Activated CD4-positive, alpha-beta memory T cell treated with anti-CD3 and anti-CD28 coated beads, Interleukin-2, amount 10 ng/mL, durations not matched to agents 7 days and 5 days (primary cell): ENCODE measurements around the gene MEP1A. TPM values are rescaled to one million over a fixed set of nuclear protein-coding genes. Genes with fewer than 3 reads are reported as not detected.

Experiments
- CTCF ChIA-PET: fragments of 350-600 bp; sonication (Branson Sonifier 250); formaldehyde crosslinking; loops from one replicate; lab custom pipeline; 2021; ENCODE audit warnings: antibody characterized with exemption, inconsistent platforms; lab: Charles Lee
- POLR2A ChIA-PET: fragments of 350-600 bp; sonication (Branson Sonifier 250); formaldehyde crosslinking; loops from one replicate; lab custom pipeline; 2021; ENCODE audit warnings: antibody characterized with exemption; lab: Charles Lee
- DNase-seq: peaks from one replicate; pipeline ENCODE4 v3.0.0-alpha.2; 2020
- H3K27ac Mint-ChIP-seq: one replicate; pipeline ENCODE4 v1.8.0; 2021; ENCODE audit warnings: mild to moderate bottlenecking, mixed read lengths
- H3K27me3 Mint-ChIP-seq: one replicate; pipeline ENCODE4 v1.8.0; 2021; ENCODE audit warnings: mixed read lengths
- H3K36me3 Mint-ChIP-seq: one replicate; pipeline ENCODE4 v1.8.0; 2021; ENCODE audit warnings: low read depth, mixed read lengths
- H3K4me1 Mint-ChIP-seq: one replicate; pipeline ENCODE4 v1.8.0; 2021; ENCODE audit warnings: mixed read lengths
- H3K4me3 Mint-ChIP-seq: one replicate; pipeline ENCODE4 v1.8.0; 2021; ENCODE audit warnings: mild to moderate bottlenecking, mixed read lengths
- H3K9me3 Mint-ChIP-seq: one replicate; pipeline ENCODE4 v1.8.0; 2021; ENCODE audit warnings: mixed read lengths
- total RNA-seq, 2 experiments: library from RNA; stranded (reverse); gene quantifications; one replicate each; pipeline ENCODE4 v1.2.3, GENCODE V29; 2021

Gene MEP1A
- total RNA-seq, 2 experiments from 2014 or later: not detected

DNA sequence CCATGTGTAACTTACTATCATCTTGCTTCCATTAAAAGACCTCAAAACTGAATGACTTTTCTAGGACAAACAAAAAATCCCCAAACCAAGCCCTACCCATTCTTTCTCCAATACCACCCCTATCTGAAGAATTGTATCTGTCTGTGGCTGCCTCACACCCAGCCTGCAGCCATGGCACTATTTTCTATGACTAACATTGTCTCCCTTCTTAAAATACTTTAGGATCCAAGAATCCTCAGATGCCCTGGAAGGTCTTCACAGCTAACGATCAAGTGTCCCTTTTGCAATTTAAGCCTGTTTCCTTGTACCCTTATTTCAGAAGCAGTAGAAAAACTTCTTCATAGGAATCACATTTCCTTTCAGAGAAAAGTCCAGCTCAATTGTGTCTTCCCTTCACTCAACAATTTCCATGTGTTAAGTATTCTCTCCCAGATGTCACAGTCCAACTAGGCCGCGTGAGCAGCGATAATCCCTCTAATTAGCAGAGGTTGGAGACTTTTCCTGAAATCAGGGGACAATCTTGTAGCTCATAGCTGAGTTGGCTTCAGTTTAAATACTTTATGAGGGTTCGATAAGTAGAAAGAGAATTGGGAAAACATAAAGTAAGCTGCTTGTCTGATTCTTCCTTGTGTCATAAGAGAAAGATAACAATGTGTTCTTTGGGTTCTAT is 5.2 kb upstream of the MEP1A start:
- CTCF ChIA-PET: no interaction called here
- POLR2A ChIA-PET: no interaction called here
- no peak overlapping the region for H3K4me3 Mint-ChIP-seq

DNA sequence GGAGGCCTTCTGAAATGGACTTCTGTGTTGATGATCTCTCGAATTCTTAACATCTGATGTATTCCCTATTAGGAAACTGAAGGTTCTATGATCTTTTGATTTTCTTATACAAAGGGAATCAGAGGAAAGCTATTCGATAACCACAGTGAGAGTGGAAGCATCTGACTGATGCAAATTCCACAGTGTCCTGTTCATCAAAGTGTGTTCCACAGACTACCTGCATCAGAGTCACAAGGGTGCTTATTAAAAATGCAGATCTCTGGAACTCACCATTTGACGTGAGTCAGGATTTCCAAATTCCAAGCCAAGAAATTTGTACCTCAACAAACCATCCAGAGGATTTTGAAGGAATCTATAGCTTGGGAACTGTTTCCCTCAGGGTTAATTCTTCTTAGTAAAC is 4.4 kb upstream of the MEP1A start:
- Mint-ChIP-seq H3K9me3 (no peaks in the 10 kb centered on the region), H3K27me3 (no peaks in the 10 kb centered on the region), H3K4me3 (no peak overlapping the region), H3K36me3 (no peaks in the 10 kb centered on the region), H3K4me1 (no peaks in the 10 kb centered on the region), H3K27ac (no peak overlapping the region)
- ChIA-PET CTCF (no interaction called here), POLR2A (no interaction called here)
- no peak for DNase-seq

More for the DNA sequence above, 5.2 kb upstream of the MEP1A start:
- no peak overlapping the region for H3K27ac Mint-ChIP-seq
- no peaks in the 10 kb centered on the region for H3K36me3 Mint-ChIP-seq
- DNase-seq: no peak
- H3K9me3 Mint-ChIP-seq: no peaks in the 10 kb centered on the region
- H3K27me3 Mint-ChIP-seq: no peaks in the 10 kb centered on the region
- H3K4me1 Mint-ChIP-seq: no peaks in the 10 kb centered on the region

DNA sequence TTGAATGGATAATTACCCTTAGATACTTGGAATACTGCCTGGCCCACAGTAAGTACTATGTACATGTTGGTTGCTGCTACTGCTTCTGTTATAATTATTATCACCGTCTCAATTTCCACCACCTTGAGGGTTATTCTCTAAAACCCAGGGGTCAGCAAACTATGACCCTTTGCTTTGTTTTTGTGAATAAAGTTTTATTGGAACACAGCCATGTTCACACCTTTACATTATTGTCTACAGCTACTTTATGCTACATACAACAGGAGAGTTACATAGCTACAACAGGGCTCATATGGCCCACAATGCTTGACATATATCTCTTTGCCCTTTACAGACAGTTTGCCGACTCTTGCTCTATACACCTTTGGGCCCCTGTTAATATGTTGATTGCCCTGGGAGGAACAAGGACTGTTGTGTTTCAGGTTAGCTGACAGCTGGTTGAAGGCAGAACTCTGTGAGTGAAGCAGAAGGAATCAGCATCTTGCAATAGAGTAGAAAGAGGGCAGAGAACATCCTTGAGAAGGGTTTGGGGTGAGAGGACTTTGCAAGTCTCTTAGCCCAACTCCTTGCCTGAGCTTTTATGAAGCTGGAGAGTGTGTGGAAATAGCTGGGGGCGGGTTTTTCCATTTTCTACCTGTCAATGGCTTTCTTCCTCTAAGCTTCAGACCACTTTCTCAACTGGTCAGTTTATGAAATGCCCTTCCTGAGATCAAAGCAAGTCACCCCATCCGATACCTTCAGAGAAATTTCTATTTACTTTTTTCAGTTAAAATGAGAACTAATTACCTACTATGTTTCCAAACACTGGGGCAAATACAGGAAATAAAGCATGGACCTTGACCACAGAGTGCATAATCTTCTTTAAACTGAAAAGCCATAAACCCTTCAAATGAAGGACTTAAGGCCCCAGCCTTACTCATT is 3.5 kb upstream of the MEP1A start:
- CTCF ChIA-PET: no interaction called here
- H3K36me3 Mint-ChIP-seq: no peaks in the 10 kb centered on the region

DNA sequence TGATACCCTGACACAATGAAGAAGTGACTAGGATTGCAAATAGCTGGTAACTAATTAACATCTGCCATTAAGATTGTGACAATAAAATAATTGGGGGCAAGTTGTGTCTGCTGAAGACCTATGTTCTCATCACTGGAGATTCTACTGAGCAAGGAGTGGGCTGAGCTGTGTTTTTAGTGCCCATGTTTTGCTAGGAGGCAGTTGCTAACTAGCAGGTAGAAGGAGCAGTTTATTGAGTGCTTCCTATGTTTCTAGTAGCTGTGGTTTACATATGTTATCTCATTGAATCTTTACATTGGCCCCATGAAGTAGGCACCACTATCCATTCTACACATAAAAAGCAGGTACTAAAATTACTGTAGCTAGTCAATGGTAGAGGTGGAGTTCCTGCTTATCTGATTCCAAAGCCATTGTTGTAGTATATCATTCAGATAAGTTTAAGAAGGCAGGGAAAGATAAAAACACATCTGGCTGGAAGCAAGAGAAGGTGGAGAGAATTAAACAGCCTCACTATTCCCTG is 2.8 kb upstream of the MEP1A start:
- Mint-ChIP-seq H3K9me3 (no peaks in the 10 kb centered on the region), H3K36me3 (no peaks in the 10 kb centered on the region), H3K4me1 (no peaks in the 10 kb centered on the region), H3K4me3 (no peak overlapping the region), H3K27me3 (no peaks in the 10 kb centered on the region), H3K27ac (no peak overlapping the region)
- DNase-seq: no peak
- ChIA-PET CTCF (no interaction called here), POLR2A (no interaction called here)

More for the DNA sequence above, 3.5 kb upstream of the MEP1A start:
- H3K27ac Mint-ChIP-seq: no peak overlapping the region
- no peak for DNase-seq
- no peaks in the 10 kb centered on the region for H3K27me3 Mint-ChIP-seq
- no peaks in the 10 kb centered on the region for H3K4me1 Mint-ChIP-seq
- no peaks in the 10 kb centered on the region for H3K9me3 Mint-ChIP-seq
- H3K4me3 Mint-ChIP-seq: no peak overlapping the region
- POLR2A ChIA-PET: no interaction called here

DNA sequence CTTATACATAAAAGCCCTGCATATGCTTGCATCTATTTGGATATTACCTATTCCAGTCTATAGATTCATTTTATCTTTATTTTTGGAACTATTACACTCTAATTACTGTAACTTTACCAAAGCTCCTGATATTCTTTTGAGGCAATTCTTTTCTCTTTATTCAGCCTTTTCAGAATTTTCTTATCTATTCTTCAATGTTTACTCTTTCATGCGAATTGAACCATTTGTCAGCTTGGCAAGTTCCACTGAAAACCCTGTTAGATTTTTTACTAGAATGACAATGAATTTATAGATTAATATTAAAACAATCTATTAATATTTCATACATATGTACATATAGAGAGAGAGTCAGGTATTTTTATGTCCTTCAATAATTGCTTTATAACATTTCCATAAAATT is 554 bp upstream of the MEP1A start:
- H3K36me3 Mint-ChIP-seq: no peaks in the 10 kb centered on the region
- DNase-seq: no peak
- H3K4me1 Mint-ChIP-seq: no peaks in the 10 kb centered on the region
- H3K27me3 Mint-ChIP-seq: no peaks in the 10 kb centered on the region
- CTCF ChIA-PET: no interaction called here
- no peak overlapping the region for H3K27ac Mint-ChIP-seq
- no peaks in the 10 kb centered on the region for H3K9me3 Mint-ChIP-seq
- POLR2A ChIA-PET: no interaction called here
- H3K4me3 Mint-ChIP-seq: no peak overlapping the region

DNA sequence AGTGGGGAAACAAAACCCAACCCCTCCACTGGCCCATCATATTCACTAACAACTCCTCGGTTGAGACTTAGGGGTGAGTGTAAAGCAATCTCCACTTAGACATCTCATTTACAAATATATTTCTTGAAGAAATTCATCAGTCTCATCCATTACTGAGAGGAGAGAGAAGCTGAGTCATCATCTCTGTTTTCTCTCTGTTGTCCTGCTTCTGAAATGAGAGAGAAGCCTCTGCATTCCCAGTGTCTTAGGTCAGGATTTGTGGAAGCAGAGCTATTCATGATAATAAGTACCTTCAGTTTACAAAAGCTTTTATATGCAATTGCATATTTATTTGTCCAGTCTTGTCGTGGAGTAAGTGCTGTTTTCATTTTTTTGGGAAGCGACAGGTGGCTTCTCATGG is 879 bp downstream of the MEP1A start:
- Mint-ChIP-seq H3K4me3 (no peak overlapping the region), H3K9me3 (no peaks in the 10 kb centered on the region), H3K36me3 (no peaks in the 10 kb centered on the region), H3K27me3 (peaks cover under 1% of the 10 kb centered on the region), H3K27ac (no peak overlapping the region), H3K4me1 (no peaks in the 10 kb centered on the region)
- CTCF ChIA-PET: no interaction called here
- POLR2A ChIA-PET: no interaction called here
- DNase-seq: no peak

DNA sequence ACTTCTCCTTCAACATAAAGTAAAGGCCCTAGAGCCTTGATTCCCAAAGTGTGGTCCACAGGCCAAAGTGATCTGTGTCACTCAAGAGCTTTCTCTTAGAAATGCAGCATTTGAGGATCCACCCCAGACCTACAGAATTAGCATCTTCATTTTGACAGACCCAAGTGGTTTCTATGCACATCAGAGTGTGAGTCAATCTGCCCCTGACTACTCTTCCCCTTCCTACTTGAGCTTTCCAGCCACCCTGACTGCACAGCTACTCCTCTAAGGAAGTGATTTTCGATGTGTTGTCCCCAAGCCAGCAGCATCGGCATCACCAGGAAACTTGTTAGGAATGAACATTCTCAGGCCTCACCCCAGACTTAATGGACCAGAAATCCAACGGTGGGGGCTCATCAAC is 2.6 kb downstream of the MEP1A start:
- DNase-seq: no peak
- ChIA-PET CTCF (no interaction called here), POLR2A (no interaction called here)
- H3K27me3 Mint-ChIP-seq: peaks cover 2% of the 10 kb centered on the region
- no peaks in the 10 kb centered on the region for H3K9me3 Mint-ChIP-seq
- no peak overlapping the region for H3K27ac Mint-ChIP-seq
- no peaks in the 10 kb centered on the region for H3K4me1 Mint-ChIP-seq
- H3K4me3 Mint-ChIP-seq: no peak overlapping the region
- no peaks in the 10 kb centered on the region for H3K36me3 Mint-ChIP-seq

DNA sequence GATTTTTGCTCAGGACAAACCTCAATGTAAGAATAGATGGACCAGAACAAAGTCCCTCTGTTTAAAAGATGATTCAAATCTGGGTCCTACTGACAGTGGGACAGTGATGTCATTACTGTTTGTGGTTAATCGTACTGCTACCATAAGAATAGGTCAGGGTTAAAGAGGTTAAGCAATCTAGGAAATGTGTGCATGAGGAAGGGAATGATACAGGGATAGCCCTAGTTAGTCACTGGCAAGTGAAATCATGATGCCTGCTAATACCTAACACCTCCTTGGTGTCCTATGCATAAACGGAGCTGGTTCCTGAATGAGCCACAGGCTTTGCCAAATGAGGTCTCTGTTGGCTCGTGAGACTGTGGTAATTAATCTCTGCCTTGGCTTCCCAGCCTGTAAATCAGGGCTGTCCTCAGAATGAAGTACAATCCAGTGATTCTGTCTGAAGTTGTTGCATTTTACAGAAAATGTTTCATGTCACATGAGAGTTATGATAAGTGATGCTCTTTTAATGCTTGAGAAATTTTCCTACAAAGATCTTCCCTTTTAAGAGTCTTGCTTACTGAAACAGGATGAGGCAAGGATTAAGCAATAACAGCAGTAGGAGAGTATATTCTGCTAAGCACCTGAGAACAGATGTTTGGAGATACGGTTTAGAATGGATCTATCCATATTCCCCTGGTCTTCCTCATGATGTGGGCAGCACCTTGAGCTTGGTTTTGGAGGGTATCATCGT is 3.8 kb downstream of the MEP1A start:
- no peaks in the 10 kb centered on the region for H3K4me1 Mint-ChIP-seq
- H3K27me3 Mint-ChIP-seq: peaks cover 2% of the 10 kb centered on the region
- POLR2A ChIA-PET: no interaction called here
- CTCF ChIA-PET: no interaction called here
- no peaks in the 10 kb centered on the region for H3K9me3 Mint-ChIP-seq
- no peaks in the 10 kb centered on the region for H3K36me3 Mint-ChIP-seq
- DNase-seq: no peak
- no peak overlapping the region for H3K4me3 Mint-ChIP-seq
- no peak overlapping the region for H3K27ac Mint-ChIP-seq

DNA sequence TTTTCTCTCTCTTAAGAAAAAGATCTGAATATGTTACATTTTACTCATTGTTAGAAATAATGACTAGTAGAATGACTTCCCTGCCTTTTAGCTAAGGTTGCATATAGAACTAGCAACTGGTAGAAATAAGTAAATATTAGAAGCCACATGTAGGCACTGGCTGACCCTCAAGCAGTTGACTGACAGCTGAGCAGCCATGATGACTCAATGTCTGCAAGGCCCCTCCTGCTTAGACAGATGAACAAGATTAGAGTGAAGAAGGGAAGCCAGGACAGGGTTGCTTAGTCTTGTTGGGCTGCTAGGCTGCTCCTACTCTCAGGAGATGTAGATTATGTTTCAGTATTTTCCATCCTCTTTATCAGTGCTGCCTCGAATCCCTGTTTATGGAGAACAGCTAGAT is 6.5 kb downstream of the MEP1A start:
- Mint-ChIP-seq H3K27ac (no peak overlapping the region), H3K36me3 (no peaks in the 10 kb centered on the region), H3K4me3 (no peak overlapping the region), H3K9me3 (no peaks in the 10 kb centered on the region), H3K27me3 (peaks cover 5% of the 10 kb centered on the region), H3K4me1 (no peaks in the 10 kb centered on the region)
- CTCF ChIA-PET: interaction anchor here (0.6 kb wide), 1 partner anchor 379 kb away, joined by 4 read pairs; no protein-coding TSS in a partner anchor
- POLR2A ChIA-PET: no interaction called here
- DNase-seq: no peak

DNA sequence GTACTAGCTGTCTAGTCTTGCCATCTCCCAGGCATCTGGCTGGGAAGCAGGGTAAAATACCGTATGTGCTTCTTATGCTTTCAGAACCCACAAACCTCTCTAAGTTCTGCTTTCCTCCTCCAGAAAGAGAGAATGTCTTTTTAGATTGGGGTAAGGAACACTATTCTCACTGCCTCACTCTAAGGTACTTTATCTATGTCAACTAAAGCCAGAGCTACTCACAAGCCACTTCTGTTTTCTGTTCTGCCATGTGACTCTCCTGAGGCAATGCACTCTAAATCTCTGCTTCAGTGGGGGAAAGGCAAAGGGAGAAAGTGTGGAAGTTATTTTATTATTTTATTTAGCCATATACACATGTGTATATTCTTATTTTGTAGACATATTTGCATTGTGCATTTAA is 15.6 kb downstream of the MEP1A start:
- DNase-seq: no peak
- ChIA-PET CTCF (no interaction called here), POLR2A (no interaction called here)
- H3K27me3 Mint-ChIP-seq: peaks cover 4% of the 10 kb centered on the region
- H3K36me3 Mint-ChIP-seq: no peaks in the 10 kb centered on the region
- H3K4me1 Mint-ChIP-seq: no peaks in the 10 kb centered on the region
- no peaks in the 10 kb centered on the region for H3K9me3 Mint-ChIP-seq
- H3K27ac Mint-ChIP-seq: no peak overlapping the region
- no peak overlapping the region for H3K4me3 Mint-ChIP-seq

DNA sequence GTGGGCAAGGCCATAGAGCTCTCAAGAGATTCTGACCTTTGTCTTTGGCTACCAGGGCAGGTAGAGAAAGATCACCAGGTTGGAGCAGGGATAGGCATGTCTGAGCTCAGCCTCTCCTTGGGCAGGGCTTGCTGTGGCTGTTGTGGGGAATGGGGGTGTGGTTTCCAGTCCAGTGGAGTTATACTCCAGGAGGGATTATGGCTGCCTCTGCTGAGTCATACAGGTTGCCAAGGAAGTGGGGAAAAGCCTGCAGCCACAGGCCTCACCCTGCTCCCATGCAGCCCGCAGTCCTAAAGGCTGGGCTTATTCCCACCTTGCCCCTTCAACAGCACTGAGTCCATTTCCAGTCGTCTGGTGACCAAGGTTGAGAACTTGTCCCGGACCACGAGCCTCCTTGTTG is 21.9 kb downstream of the MEP1A start:
- H3K4me1 Mint-ChIP-seq: no peaks in the 10 kb centered on the region
- no peaks in the 10 kb centered on the region for H3K9me3 Mint-ChIP-seq
- H3K4me3 Mint-ChIP-seq: no peak overlapping the region
- POLR2A ChIA-PET: no interaction called here
- no peak overlapping the region for H3K27ac Mint-ChIP-seq
- CTCF ChIA-PET: no interaction called here
- no peaks in the 10 kb centered on the region for H3K36me3 Mint-ChIP-seq
- no peak for DNase-seq
- peaks cover 8% of the 10 kb centered on the region for H3K27me3 Mint-ChIP-seq

DNA sequence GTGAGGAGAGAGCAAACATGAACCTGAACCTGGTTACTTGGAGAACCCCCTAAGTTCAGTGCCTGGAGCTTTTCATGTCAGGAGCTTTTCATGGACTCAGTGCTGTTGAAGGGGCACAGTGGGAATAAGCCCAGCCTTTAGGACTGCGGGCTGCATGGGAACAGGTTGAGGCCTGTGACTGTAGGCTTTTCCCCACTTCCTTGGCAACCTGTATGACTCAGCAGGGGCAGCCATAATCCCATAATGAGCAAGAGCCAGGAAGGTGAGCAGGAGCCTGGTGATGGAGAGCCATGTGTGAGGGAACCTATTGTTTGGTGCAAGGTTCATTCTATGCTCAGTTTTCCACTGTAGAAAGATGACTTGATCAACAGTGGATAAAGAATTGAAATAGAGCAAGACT is 23.4 kb downstream of the MEP1A start:
- Mint-ChIP-seq H3K9me3 (no peaks in the 10 kb centered on the region), H3K27me3 (peaks cover 6% of the 10 kb centered on the region), H3K4me3 (no peak overlapping the region), H3K27ac (no peak overlapping the region), H3K4me1 (no peaks in the 10 kb centered on the region), H3K36me3 (no peaks in the 10 kb centered on the region)
- ChIA-PET CTCF (no interaction called here), POLR2A (no interaction called here)
- DNase-seq: no peak

DNA sequence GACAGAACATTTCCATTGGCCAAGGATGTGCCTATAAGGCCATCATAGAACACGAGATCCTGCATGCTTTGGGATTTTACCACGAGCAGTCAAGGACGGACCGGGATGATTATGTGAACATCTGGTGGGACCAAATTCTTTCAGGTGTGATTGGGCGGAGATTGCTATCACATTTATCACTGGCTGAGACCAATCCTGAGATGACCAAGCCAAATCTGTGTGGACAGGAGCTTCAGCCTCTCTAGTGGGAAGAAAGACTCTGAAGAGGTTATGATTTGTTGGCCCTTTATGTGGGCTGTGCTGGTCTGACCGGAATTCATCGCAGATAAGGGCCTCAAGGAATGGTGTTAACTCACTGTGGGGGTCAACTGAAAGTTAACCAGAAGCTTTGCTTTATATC is 26.4 kb downstream of the MEP1A start:
- H3K27ac Mint-ChIP-seq: no peak overlapping the region
- ChIA-PET POLR2A (no interaction called here), CTCF (no interaction called here)
- no peaks in the 10 kb centered on the region for H3K4me1 Mint-ChIP-seq
- no peak overlapping the region for H3K4me3 Mint-ChIP-seq
- DNase-seq: no peak
- H3K36me3 Mint-ChIP-seq: no peaks in the 10 kb centered on the region
- peaks cover 6% of the 10 kb centered on the region for H3K27me3 Mint-ChIP-seq
- H3K9me3 Mint-ChIP-seq: no peaks in the 10 kb centered on the region
